Thyroid gland (tissue), 4 donors: ENCODE data around the gene ATXN7. TPM values are rescaled to one million over a fixed set of nuclear protein-coding genes. Genes with fewer than 3 reads are reported as not detected.

Source experiments
- DNase-seq, 2 donors: peaks; one replicate each; pipeline ENCODE4 v3.0.0-alpha.2; 2019
- H3K27ac ChIP-seq, 3 donors: fragments of 200-600 bp; sonication (generic); 1 replicate in 2 of 3; 2 replicates in 1 of 3; pipeline ENCODE4 v1.5.1; 2016 to 2019; ENCODE audit warnings: mild to moderate bottlenecking in 1 of 3, moderate library complexity in 1 of 3
- H3K27me3 ChIP-seq: fragments of 200-600 bp; sonication (generic); one replicate; pipeline ENCODE4 v1.5.1; 2019
- H3K36me3 ChIP-seq, 2 donors: fragments of 200-600 bp; sonication (generic); one replicate each; pipeline ENCODE4 v1.5.1; 2016 to 2019
- H3K4me1 ChIP-seq, 2 donors: fragments of 200-600 bp; sonication (generic); one replicate each; pipeline ENCODE4 v1.5.1; 2017 to 2019
- H3K4me3 ChIP-seq, 3 donors: fragments of 200-600 bp; sonication (generic); replicated peaks in 1 of 3; 1 replicate in 2 of 3; 2 replicates in 1 of 3; pipeline ENCODE4 v1.5.1; 2016; ENCODE audit warnings: mild to moderate bottlenecking in 1 of 3
- H3K9me3 ChIP-seq: fragments of 200-600 bp; sonication (generic); one replicate; pipeline ENCODE4 v1.5.1; 2017
- CTCF ChIP-seq, 6 experiments: fragments of 200-600 bp in 3 of 6; fragments of 450-650 bp in 3 of 6; sonication (generic) in 3 of 6; IDR thresholded peaks; one replicate each; pipeline ENCODE4 v1.5.1; 2016 to 2019; ENCODE audit warnings: antibody characterized with exemption in 6 of 6, mild to moderate bottlenecking in 2 of 6, inconsistent platforms in 1 of 6, moderate library complexity in 1 of 6
- POLR2A ChIP-seq, 2 donors: fragments of 450-650 bp; IDR thresholded peaks; one replicate each; pipeline ENCODE4 v1.6.1; 2017; ENCODE audit warnings: antibody characterized with exemption in 2 of 2, mild to moderate bottlenecking in 2 of 2, moderate library complexity in 1 of 2
- WGBS, 2 donors: methylation state at CpG; one replicate each; pipeline ENCODE4 v1.1.5; 2017; 5-methylcytosine and 5-hydroxymethylcytosine counted together
- intact Hi-C: fragments of 100-400 bp; cut with DNase I; formaldehyde crosslinking; loops from one replicate; pipeline ENCODE4 v1.15.1; 2023
- total RNA-seq, 4 donors: library from RNA; depleted of rRNA; stranded (reverse); fragments of >200 nt; gene quantifications; one replicate each; pipeline ENCODE4 v1.2.3, GENCODE V29; 2016

The ATXN7 gene
- total RNA-seq, 4 donors from 2014 or later: 23.2 to 51.8 (median 33.8) TPM

- no peak overlapping the region for H3K4me3 ChIP-seq
- peaks cover 34 to 51% of the 10 kb centered on the region in 2 donors for H3K4me1 ChIP-seq
- intact Hi-C loops: no loop called here
- WGBS, 2 donors: 73 to 75% methylated on average over 11 of the region's 11 CpGs
- H3K9me3 ChIP-seq: no peaks in the 10 kb centered on the region
- TF ChIP-seq POLR2A (IDR thresholded peaks at IDR 0.05): no peak
- no peak for TF ChIP-seq CTCF (IDR thresholded peaks at IDR 0.05)
- DNase-seq: no peak
- H3K36me3 ChIP-seq: no peaks in the 10 kb centered on the region
- H3K27ac ChIP-seq: no peak overlapping the region
- no peaks in the 10 kb centered on the region for H3K27me3 ChIP-seq
Observed at GRCh38 chr3:63970631-63971475, 107.2 kb downstream of the ATXN7 start.

GRCh38 chr3:63972196-63972595 is 108.5 kb downstream of the ATXN7 start:
- H3K4me1 ChIP-seq: peaks cover 31 to 58% of the 10 kb centered on the region in 2 donors
- no peak for DNase-seq
- WGBS, 2 donors: 90 to 93% methylated on average over 2 of the region's 2 CpGs

GRCh38 chr3:63972987-63973386 is 109.3 kb downstream of the ATXN7 start:
- intact Hi-C loops: no loop called here
- no peaks in the 10 kb centered on the region for H3K9me3 ChIP-seq
- no peak for DNase-seq
- TF ChIP-seq POLR2A (IDR thresholded peaks at IDR 0.05) (no peak), CTCF (IDR thresholded peaks at IDR 0.05) (no peak)
- WGBS, 2 donors: 63 to 82% methylated on average over 4 of the region's 4 CpGs
- H3K27me3 ChIP-seq: no peaks in the 10 kb centered on the region
- no peak overlapping the region for H3K27ac ChIP-seq
- no peaks in the 10 kb centered on the region for H3K36me3 ChIP-seq
- H3K4me3 ChIP-seq: no peak overlapping the region
- peaks cover 23 to 59% of the 10 kb centered on the region in 2 donors for H3K4me1 ChIP-seq

More at GRCh38 chr3:63972196-63972595, 108.5 kb downstream of the ATXN7 start:
- H3K36me3 ChIP-seq: no peaks in the 10 kb centered on the region
- TF ChIP-seq POLR2A (IDR thresholded peaks at IDR 0.05): no peak
- no peak overlapping the region for H3K27ac ChIP-seq
- H3K27me3 ChIP-seq: no peaks in the 10 kb centered on the region
- intact Hi-C loops: no loop called here
- H3K9me3 ChIP-seq: no peaks in the 10 kb centered on the region
- no peak overlapping the region for H3K4me3 ChIP-seq

- WGBS, 2 donors: 90 to 98% methylated on average over 8 of the region's 8 CpGs
- H3K4me1 ChIP-seq: peaks cover 19 to 59% of the 10 kb centered on the region in 2 donors
- DNase-seq: no peak
- no peaks in the 10 kb centered on the region for H3K9me3 ChIP-seq
- TF ChIP-seq CTCF (IDR thresholded peaks at IDR 0.05) (no peak), POLR2A (IDR thresholded peaks at IDR 0.05) (no peak)
- H3K27me3 ChIP-seq: no peaks in the 10 kb centered on the region
- no peak overlapping the region for H3K27ac ChIP-seq
- intact Hi-C loops: no loop called here
- H3K36me3 ChIP-seq: no peaks in the 10 kb centered on the region
- H3K4me3 ChIP-seq: no peak overlapping the region
Observed at GRCh38 chr3:63973406-63973805, 109.7 kb downstream of the ATXN7 start.

- no peak overlapping the region for H3K4me3 ChIP-seq
- intact Hi-C loops: no loop called here
- TF ChIP-seq CTCF (IDR thresholded peaks at IDR 0.05) (no peak), POLR2A (IDR thresholded peaks at IDR 0.05) (no peak)
- no peaks in the 10 kb centered on the region for H3K27me3 ChIP-seq
- WGBS, 2 donors: 88 to 100% methylated on average over 1 of the region's 1 CpG
- no peak for DNase-seq
- H3K4me1 ChIP-seq: peaks cover 9 to 50% of the 10 kb centered on the region in 2 donors
- H3K27ac ChIP-seq: no peak overlapping the region
- no peaks in the 10 kb centered on the region for H3K9me3 ChIP-seq
- no peaks in the 10 kb centered on the region for H3K36me3 ChIP-seq
Observed at GRCh38 chr3:63974451-63974850, 110.8 kb downstream of the ATXN7 start.
